Astrocyte of the cerebellum (primary cell): ENCODE results near the gene STK32C.
A peak's percentile ranks its signal among the peaks of the same experiment; 100 is the strongest.
"Not testable (repeated sequence)": the region's sequence is repeated elsewhere in the genome, so short reads cannot be mapped to it uniquely, and the experiment has no call there.

Experiments used
- DNase-seq: peaks from one replicate; pipeline ENCODE4 v3.0.0-alpha.2; 2011; ENCODE audit warnings: low read depth
- H3K4me3 ChIP-seq: 2 replicates; pipeline ENCODE4 v1.5.1; 2011; ENCODE audit warnings: mild to moderate bottlenecking, low read depth, low read length, moderate library complexity
- CTCF ChIP-seq: IDR thresholded peaks from 2 replicates; pipeline ENCODE4 v1.5.1; 2012; ENCODE audit warnings: low read length, low read depth, moderate library complexity, mild to moderate bottlenecking; ENCODE audit errors: missing control alignments
- in situ Hi-C: cut with HindIII; loops from 2 replicates; pipeline ENCODE4 v1.10.0; 2017; ENCODE audit warnings: low sequenced_read_pairs

STK32C gene

GRCh38 chr10:132352462-132353308, 44.9 kb upstream of the STK32C start:
- in situ Hi-C loops, H3K4me3 ChIP-seq: not testable (repeated sequence)
- peak; percentile 36 for DNase-seq
- TF ChIP-seq CTCF: peak; percentile 59

GRCh38 chr10:132351611-132352010, 43.9 kb upstream of the STK32C start:
- no peak overlapping the region for H3K4me3 ChIP-seq
- in situ Hi-C loops: no loop called here
- DNase-seq: no peak
- no peak for TF ChIP-seq CTCF

GRCh38 chr10:132350946-132351345, 43.2 kb upstream of the STK32C start:
- in situ Hi-C loops: no loop called here
- no peak for DNase-seq
- TF ChIP-seq CTCF: no peak
- H3K4me3 ChIP-seq: no peak overlapping the region

GRCh38 chr10:132350391-132350790, 42.6 kb upstream of the STK32C start:
- no peak overlapping the region for H3K4me3 ChIP-seq
- TF ChIP-seq CTCF: no peak
- no peak for DNase-seq

GRCh38 chr10:132349766-132350165, 42.0 kb upstream of the STK32C start:
- no peak for TF ChIP-seq CTCF
- no peak for DNase-seq
- no peak overlapping the region for H3K4me3 ChIP-seq
- in situ Hi-C loops: loop anchor here (10.0 kb wide), 1 partner anchor 145 kb away; no protein-coding TSS in a partner anchor

More at GRCh38 chr10:132350391-132350790, 42.6 kb upstream of the STK32C start:
- in situ Hi-C loops: no loop called here

GRCh38 chr10:132347931-132348267, 40.1 kb upstream of the STK32C start:
- DNase-seq: no peak

More at GRCh38 chr10:132347931-132348267, 40.1 kb upstream of the STK32C start:
- in situ Hi-C loops: loop anchor here (10.0 kb wide), 1 partner anchor 143 kb away; no protein-coding TSS in a partner anchor
- H3K4me3 ChIP-seq: no peak overlapping the region
- no peak for TF ChIP-seq CTCF
